Ovary (tissue), 3 donors: Measurements from ENCODE around the gene THSD4.

Experiments used
- EP300 ChIP-seq: sonication (generic); formaldehyde crosslinking; IDR thresholded peaks from one replicate; pipeline ENCODE4 v1.6.1; 2017; ENCODE audit warnings: antibody characterized with exemption
- TF ChIP-seq, protein P1 (sequence below), 3 donors: fragments of 450-650 bp in 2 of 3; fragments of 200-600 bp in 1 of 3; IDR thresholded peaks; one replicate each; pipeline versions ENCODE4 v1.5.1 to v1.8.0; 2016 to 2022; ENCODE audit warnings: antibody characterized with exemption in 3 of 3, mild to moderate bottlenecking in 1 of 3
- donor health status: DM: no; HTN: no; CAD: no.

DNA sequence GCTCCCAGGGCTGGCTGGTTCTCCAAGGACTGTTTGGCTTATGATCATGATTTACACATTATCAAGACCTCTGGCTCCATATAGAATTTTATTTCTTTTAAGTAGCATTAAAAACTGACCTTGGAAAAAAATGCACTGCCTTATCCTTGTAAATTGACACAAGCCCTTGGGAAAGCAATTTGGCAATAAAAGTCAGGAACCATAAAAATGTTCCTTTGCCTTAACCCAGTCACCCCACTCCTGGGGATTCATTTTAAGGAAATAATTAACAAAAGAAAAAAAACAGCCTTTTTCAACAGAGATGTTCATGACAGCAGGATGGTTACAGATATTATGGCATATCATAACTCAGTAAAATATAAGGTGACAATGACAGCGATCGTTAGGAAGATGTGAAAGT lies 643.4 kb downstream of the THSD4 start:
- TF ChIP-seq, protein P1, sequence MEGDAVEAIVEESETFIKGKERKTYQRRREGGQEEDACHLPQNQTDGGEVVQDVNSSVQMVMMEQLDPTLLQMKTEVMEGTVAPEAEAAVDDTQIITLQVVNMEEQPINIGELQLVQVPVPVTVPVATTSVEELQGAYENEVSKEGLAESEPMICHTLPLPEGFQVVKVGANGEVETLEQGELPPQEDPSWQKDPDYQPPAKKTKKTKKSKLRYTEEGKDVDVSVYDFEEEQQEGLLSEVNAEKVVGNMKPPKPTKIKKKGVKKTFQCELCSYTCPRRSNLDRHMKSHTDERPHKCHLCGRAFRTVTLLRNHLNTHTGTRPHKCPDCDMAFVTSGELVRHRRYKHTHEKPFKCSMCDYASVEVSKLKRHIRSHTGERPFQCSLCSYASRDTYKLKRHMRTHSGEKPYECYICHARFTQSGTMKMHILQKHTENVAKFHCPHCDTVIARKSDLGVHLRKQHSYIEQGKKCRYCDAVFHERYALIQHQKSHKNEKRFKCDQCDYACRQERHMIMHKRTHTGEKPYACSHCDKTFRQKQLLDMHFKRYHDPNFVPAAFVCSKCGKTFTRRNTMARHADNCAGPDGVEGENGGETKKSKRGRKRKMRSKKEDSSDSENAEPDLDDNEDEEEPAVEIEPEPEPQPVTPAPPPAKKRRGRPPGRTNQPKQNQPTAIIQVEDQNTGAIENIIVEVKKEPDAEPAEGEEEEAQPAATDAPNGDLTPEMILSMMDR (IDR thresholded peaks at IDR 0.05): no peak
- TF ChIP-seq EP300: no peak
